ENCODE results near the gene FOXD4L1. TPM values are rescaled to one million over a fixed set of nuclear protein-coding genes. Genes with fewer than 3 reads are reported as not detected.
A peak's percentile ranks its signal among the peaks of the same experiment; 100 is the strongest.
"Not testable (repeated sequence)": the region's sequence is repeated elsewhere in the genome, so short reads cannot be mapped to it uniquely, and the experiment has no call there.

FOXD4L1 gene
- under 1 TPM in 6 of 9 donors, not detected in 3; 0.11 to 0.34 (median 0.26) TPM for total RNA-seq
- 1 to 10 TPM in 1 of 3 donors, under 1 TPM in 2; 0.07 to 5.0 (median 0.47) TPM for polyA plus RNA-seq
- long read RNA-seq, donor 1: 0 reads
- long read RNA-seq, donor 2: 0 reads
- long read RNA-seq, donor 3: 0 reads
- long read RNA-seq, donor 4: 0 reads
- long read RNA-seq, donor 5: 0 reads
- long read RNA-seq, donor 6: 0 reads
- long read RNA-seq, donor 7, partial matches to known transcripts: 0 of 1 reads
- long read RNA-seq, donor 7, other reads (novel, unspliced or antisense): 0 of 1 reads
- long read RNA-seq, donor 8: 0 reads
- long read RNA-seq, donor 9: 0 reads
- long read RNA-seq, donor 10: 0 reads

DNA sequence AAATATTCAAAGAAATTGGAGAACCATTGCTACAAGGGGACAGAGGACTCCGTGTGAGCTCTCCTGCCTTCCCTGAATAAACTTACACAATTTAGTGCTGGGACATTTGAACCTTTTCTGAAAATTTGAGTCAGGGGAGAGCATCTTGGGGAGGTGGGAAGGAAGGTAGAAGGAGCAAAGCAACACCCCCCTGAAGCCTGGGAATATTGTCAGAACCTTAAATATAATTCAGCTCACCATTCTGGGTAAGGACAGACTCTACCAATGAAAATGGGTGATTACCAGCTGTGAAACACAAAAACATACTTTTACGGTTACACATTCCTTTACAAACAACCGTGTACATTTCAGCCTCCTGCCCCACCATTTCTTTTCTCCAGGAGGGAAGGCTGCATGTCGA lies at the start of gene FOXD4L1:
Gene FOXD4L1, plus strand, starts transcription at position 301 of the 400 bp plus-strand sequence. CDS start 592 bp downstream, outside the sequence.
- DNase-seq; H3K4me3 ChIP-seq; intact Hi-C loops (cut with DNase I); H3K36me3 ChIP-seq (replicated peaks in 1 of 2); H3K27ac ChIP-seq; H3K4me1 ChIP-seq (replicated peaks in 1 of 2); H3K27me3 ChIP-seq; H3K9me3 ChIP-seq (replicated peaks in 1 of 3): not testable (repeated sequence)
- WGBS, 4 donors: 48 to 80% (median 65%) methylated on average over 2 to 3 of the region's 4 CpGs

DNA sequence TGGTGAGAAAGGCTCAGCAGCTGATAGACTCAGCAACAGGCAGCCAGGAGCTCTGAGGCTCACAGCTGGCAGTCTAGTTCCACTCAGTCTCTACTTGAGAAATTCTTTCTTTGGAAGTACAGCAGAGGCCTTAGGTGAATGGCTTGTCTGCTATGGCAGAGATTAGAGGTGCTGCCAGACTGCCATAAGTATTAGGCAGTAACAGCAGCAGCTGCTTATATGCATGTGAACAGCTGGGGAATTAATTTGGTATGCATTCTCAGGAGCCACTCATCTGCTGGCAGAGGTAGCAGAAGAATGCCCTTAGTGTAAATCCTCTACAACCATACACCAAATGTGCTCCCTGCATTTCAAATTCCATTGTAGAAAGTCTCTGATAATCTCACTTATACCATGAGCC lies 32.7 kb upstream of the FOXD4L1 start:
- H3K27me3 ChIP-seq; H3K4me1 ChIP-seq (replicated peaks in 1 of 2); DNase-seq; H3K36me3 ChIP-seq (replicated peaks in 1 of 2); H3K4me3 ChIP-seq; H3K9me3 ChIP-seq (replicated peaks in 1 of 3); intact Hi-C loops (cut with DNase I); H3K27ac ChIP-seq: not testable (repeated sequence)

DNA sequence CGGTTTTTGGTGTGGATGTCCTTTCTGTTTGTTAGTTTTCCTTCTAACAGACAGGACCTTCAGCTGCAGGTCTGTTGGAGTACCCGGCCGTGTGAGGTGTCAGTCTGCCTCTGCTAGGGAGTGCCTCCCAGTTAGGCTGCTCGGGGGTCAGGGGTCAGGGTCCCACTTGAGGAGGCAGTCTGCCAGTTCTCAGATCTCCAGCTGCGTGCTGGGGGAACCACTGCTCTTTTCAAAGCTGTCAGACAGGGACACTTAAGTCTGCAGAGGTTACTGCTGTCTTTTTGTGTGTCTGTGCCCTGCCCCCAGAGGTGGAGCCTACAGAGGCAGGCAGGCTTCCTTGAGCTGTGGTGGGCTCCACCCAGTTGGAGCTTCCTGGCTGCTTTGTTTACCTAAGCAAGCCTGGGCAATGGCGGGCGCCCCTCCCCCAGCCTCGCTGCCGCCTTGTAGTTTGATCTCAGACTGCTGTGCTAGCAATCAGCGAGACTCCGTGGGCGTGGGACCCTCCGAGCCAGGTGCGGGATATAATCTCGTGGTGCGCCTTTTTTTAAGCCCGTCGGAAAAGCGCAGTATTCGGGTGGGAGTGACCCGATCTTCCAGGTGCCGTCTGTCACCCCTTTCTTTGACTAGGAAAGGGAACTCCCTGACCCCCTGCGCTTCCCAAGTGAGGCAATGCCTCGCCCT lies 21.6 kb upstream of the FOXD4L1 start:
- DNase-seq; H3K36me3 ChIP-seq (replicated peaks in 1 of 2); H3K27me3 ChIP-seq; H3K9me3 ChIP-seq (replicated peaks in 1 of 3); H3K27ac ChIP-seq; intact Hi-C loops (cut with DNase I); H3K4me1 ChIP-seq (replicated peaks in 1 of 2); H3K4me3 ChIP-seq: not testable (repeated sequence)
- WGBS, 4 donors: 92 to 98% (median 95%) methylated on average over 17 to 18 of the region's 24 CpGs

- H3K4me3 ChIP-seq; H3K27me3 ChIP-seq; DNase-seq; H3K27ac ChIP-seq; H3K36me3 ChIP-seq (replicated peaks in 1 of 2); H3K4me1 ChIP-seq (replicated peaks in 1 of 2); intact Hi-C loops (cut with DNase I); H3K9me3 ChIP-seq (replicated peaks in 1 of 3): not testable (repeated sequence)
- 95 to 98% (median 95%) methylated on average over 13 of the region's 13 CpGs for WGBS, 4 donors
Measured at GRCh38 chr2:113496527-113496926, 1.9 kb upstream of the FOXD4L1 start.

DNA sequence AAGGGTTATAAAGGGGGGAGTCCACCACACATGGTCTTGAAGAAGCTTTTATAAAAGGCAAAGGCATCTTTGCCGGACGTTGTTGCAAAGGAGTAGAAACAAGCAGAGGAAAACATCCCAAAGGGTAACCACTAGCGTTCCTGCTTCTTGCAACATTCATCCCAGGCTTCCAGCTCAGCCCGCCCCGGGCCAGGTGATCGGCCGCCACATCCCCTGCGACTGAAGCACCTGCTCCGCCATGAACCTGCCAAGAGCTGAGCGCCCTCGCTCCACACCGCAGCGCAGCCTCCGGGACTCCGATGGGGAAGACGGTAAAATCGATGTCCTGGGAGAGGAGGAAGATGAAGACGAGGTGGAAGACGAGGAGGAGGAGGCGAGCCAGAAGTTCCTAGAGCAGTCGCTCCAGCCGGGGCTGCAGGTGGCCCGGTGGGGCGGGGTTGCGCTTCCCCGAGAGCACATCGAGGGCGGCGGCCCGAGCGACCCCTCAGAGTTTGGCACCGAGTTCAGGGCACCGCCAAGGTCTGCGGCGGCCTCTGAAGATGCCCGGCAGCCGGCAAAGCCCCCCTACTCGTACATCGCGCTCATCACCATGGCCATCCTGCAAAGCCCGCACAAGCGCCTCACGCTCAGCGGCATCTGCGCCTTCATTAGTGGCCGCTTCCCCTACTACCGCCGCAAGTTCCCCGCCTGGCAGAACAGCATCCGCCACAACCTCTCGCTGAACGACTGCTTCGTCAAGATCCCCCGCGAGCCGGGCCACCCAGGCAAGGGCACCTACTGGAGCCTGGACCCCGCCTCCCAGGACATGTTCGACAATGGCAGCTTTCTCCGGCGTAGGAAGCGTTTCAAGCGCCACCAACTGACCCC lies 787 bp downstream of the FOXD4L1 start:
- H3K4me1 ChIP-seq (replicated peaks in 1 of 2); H3K27ac ChIP-seq; H3K9me3 ChIP-seq (replicated peaks in 1 of 3); H3K36me3 ChIP-seq (replicated peaks in 1 of 2); intact Hi-C loops (cut with DNase I); DNase-seq; H3K27me3 ChIP-seq; H3K4me3 ChIP-seq: not testable (repeated sequence)
- whole genome bisulfite sequencing, 4 donors: 7 to 21% (median 12%) methylated on average over 22 to 59 of the region's 62 CpGs

GRCh38 chr2:113499886-113500722 lies 1.6 kb downstream of the FOXD4L1 start:
- H3K27me3 ChIP-seq; H3K36me3 ChIP-seq (replicated peaks in 1 of 2); DNase-seq; H3K27ac ChIP-seq; intact Hi-C loops (cut with DNase I); H3K4me1 ChIP-seq (replicated peaks in 1 of 2); H3K9me3 ChIP-seq (replicated peaks in 1 of 3); H3K4me3 ChIP-seq: not testable (repeated sequence)
- 10 to 16% (median 12%) methylated on average over 5 to 49 of the region's 56 CpGs; no CpG with 5 or more reads in 1 of the 4 donors for WGBS, 4 donors

DNA sequence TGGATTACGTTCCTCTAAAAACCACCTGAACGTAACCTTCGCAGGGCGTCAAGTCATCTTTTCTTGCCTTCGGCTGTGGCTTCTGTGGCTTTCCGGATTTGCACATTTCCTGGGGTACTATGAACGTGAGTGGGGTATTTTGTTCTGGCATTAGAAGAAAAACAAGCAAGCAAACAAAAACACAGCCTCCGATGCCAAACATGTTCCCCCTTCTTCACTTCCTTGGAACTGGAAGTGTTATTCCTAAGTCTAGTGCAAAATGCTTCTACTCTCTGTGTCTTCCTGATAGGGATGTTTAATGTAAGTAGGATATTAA lies 2.2 kb downstream of the FOXD4L1 start:
- H3K36me3 ChIP-seq (replicated peaks in 1 of 2); DNase-seq; H3K27ac ChIP-seq; H3K27me3 ChIP-seq; intact Hi-C loops (cut with DNase I); H3K4me3 ChIP-seq; H3K4me1 ChIP-seq (replicated peaks in 1 of 2); H3K9me3 ChIP-seq (replicated peaks in 1 of 3): not testable (repeated sequence)
- WGBS, 4 donors: 28 to 41% (median 36%) methylated on average over 7 to 8 of the region's 8 CpGs

GRCh38 chr2:113502216-113503093 lies 4.0 kb downstream of the FOXD4L1 start:
- H3K9me3 ChIP-seq (replicated peaks in 1 of 3); intact Hi-C loops (cut with DNase I); H3K27me3 ChIP-seq; H3K27ac ChIP-seq; DNase-seq; H3K4me1 ChIP-seq (replicated peaks in 1 of 2); H3K36me3 ChIP-seq (replicated peaks in 1 of 2): not testable (repeated sequence)
- peak overlapping the region in 1 of 4 donors; percentile 66 for H3K4me3 ChIP-seq
- 4 to 10% (median 7%) methylated on average over 15 to 73 of the region's 73 CpGs for WGBS, 4 donors

DNA sequence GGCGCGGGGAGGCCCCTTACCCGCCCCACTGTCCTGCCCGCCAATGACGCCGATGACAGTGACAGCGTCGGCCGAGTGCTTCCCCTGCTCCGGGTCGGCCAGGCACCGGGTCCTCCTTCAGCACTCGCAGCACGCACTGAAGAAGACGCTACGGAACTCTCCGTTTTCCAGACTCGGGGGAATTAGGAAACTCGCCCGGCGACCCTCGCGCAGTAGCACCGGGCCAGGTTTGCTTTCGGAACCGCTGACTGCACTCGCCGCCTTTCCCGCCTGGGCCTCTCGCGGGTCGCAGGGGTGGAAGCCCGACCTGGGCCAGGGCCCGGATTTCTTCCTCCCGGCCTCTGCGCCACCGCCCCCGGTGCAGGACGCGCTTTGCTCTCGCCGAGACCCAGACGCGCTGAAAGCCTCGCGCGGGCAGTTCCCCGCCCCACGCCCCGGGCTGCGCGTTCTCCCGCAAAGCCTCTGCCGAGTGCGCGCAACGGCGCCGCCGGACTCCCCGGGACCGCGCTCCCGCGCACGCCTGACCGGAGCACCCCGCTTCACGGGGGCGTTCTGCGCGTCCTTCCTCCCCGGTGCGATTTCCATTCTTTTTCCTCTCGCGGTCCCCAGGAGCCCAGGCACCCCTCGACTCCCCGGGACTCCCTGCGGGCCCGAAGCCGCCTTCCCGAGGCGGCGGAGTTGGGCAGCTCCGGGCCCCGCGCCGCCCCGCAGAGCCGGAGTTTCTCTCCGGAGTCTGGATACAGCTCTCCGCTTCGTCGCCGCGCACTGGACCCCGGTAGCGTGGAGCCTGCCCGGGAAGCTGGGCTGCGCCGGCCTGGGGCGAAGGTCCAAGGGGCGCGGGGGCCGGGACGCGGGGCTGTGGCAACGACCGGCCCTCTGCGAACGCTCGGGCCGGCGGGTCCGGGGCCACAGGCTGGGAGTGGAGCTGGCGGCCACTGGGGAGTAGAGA lies 4.9 kb downstream of the FOXD4L1 start:
- H3K9me3 ChIP-seq (replicated peaks in 1 of 3); H3K27me3 ChIP-seq; H3K36me3 ChIP-seq (replicated peaks in 1 of 2); intact Hi-C loops (cut with DNase I); H3K27ac ChIP-seq; H3K4me1 ChIP-seq (replicated peaks in 1 of 2): not testable (repeated sequence)
- H3K4me3 ChIP-seq: peak overlapping the region in 1 of 4 donors; percentile 66
- 0 to 1% (median 1%) methylated on average over 19 to 116 of the region's 116 CpGs for WGBS, 4 donors
- DNase-seq: peak in 4 of 7 donors; percentile 30 to 55 (median 44)
